ENCODE measurements around the gene ACSS2. TPM values are rescaled to one million over a fixed set of nuclear protein-coding genes. Genes with fewer than 3 reads are reported as not detected.

Gene ACSS2
- total RNA-seq, 1 donor from 2014 or later: 53.2 TPM

- Mint-ChIP-seq H3K4me3 (ENCODE audit: unreplicated experiment) (no peak overlapping the region), H3K36me3 (ENCODE audit: low read depth, unreplicated experiment) (peaks cover 15% of the 10 kb centered on the region), H3K27ac (ENCODE audit: unreplicated experiment) (no peak overlapping the region), H3K9me3 (ENCODE audit: unreplicated experiment) (no peaks in the 10 kb centered on the region), H3K27me3 (ENCODE audit: unreplicated experiment) (peaks cover 4% of the 10 kb centered on the region), H3K4me1 (ENCODE audit: unreplicated experiment) (no peaks in the 10 kb centered on the region)
- no peak for TF ChIP-seq CTCF (IDR thresholded peaks at IDR 0.05; ENCODE audit: unreplicated experiment)
- DNase-seq (ENCODE audit: low spot score): no peak
These were observed 24.1 kb upstream of the ACSS2 start for GRCh38 chr20:34852298-34852697.

GRCh38 chr20:34859367-34859766 is 17.0 kb upstream of the ACSS2 start:
- Mint-ChIP-seq H3K27me3 (ENCODE audit: unreplicated experiment) (no peaks in the 10 kb centered on the region), H3K4me1 (ENCODE audit: unreplicated experiment) (peaks cover 10% of the 10 kb centered on the region), H3K36me3 (ENCODE audit: low read depth, unreplicated experiment) (peaks cover 9% of the 10 kb centered on the region), H3K27ac (ENCODE audit: unreplicated experiment) (no peak overlapping the region), H3K9me3 (ENCODE audit: unreplicated experiment) (no peaks in the 10 kb centered on the region), H3K4me3 (ENCODE audit: unreplicated experiment) (no peak overlapping the region)
- no peak for DNase-seq (ENCODE audit: low spot score)
- no peak for TF ChIP-seq CTCF (IDR thresholded peaks at IDR 0.05; ENCODE audit: unreplicated experiment)

- Mint-ChIP-seq H3K9me3 (ENCODE audit: unreplicated experiment) (no peaks in the 10 kb centered on the region), H3K27ac (ENCODE audit: unreplicated experiment) (no peak overlapping the region), H3K4me3 (ENCODE audit: unreplicated experiment) (no peak overlapping the region), H3K27me3 (ENCODE audit: unreplicated experiment) (no peaks in the 10 kb centered on the region), H3K4me1 (ENCODE audit: unreplicated experiment) (peaks cover 10% of the 10 kb centered on the region), H3K36me3 (ENCODE audit: low read depth, unreplicated experiment) (peaks cover 9% of the 10 kb centered on the region)
- DNase-seq (ENCODE audit: low spot score): no peak
- TF ChIP-seq CTCF (IDR thresholded peaks at IDR 0.05; ENCODE audit: unreplicated experiment): no peak
These were observed 16.4 kb upstream of the ACSS2 start for GRCh38 chr20:34859826-34860545.

GRCh38 chr20:34861386-34862084 is 14.9 kb upstream of the ACSS2 start:
- Mint-ChIP-seq H3K9me3 (ENCODE audit: unreplicated experiment) (no peaks in the 10 kb centered on the region), H3K27me3 (ENCODE audit: unreplicated experiment) (no peaks in the 10 kb centered on the region), H3K27ac (ENCODE audit: unreplicated experiment) (no peak overlapping the region), H3K4me3 (ENCODE audit: unreplicated experiment) (no peak overlapping the region), H3K4me1 (ENCODE audit: unreplicated experiment) (peaks cover 10% of the 10 kb centered on the region), H3K36me3 (ENCODE audit: low read depth, unreplicated experiment) (peaks cover 5% of the 10 kb centered on the region)
- DNase-seq (ENCODE audit: low spot score): no peak
- no peak for TF ChIP-seq CTCF (IDR thresholded peaks at IDR 0.05; ENCODE audit: unreplicated experiment)

- H3K4me3 Mint-ChIP-seq (ENCODE audit: unreplicated experiment): no peak overlapping the region
- no peak for TF ChIP-seq CTCF (IDR thresholded peaks at IDR 0.05; ENCODE audit: unreplicated experiment)
- peaks cover 5% of the 10 kb centered on the region for H3K36me3 Mint-ChIP-seq (ENCODE audit: low read depth, unreplicated experiment)
- DNase-seq (ENCODE audit: low spot score): no peak
- no peak overlapping the region for H3K27ac Mint-ChIP-seq (ENCODE audit: unreplicated experiment)
- no peaks in the 10 kb centered on the region for H3K9me3 Mint-ChIP-seq (ENCODE audit: unreplicated experiment)
- H3K4me1 Mint-ChIP-seq (ENCODE audit: unreplicated experiment): peaks cover 10% of the 10 kb centered on the region
- H3K27me3 Mint-ChIP-seq (ENCODE audit: unreplicated experiment): no peaks in the 10 kb centered on the region
These were observed 13.7 kb upstream of the ACSS2 start for GRCh38 chr20:34862724-34863123.
